Measurements from ENCODE around the gene PRKG1.
A peak's percentile ranks its signal among the peaks of the same experiment; 100 is the strongest.
"Not testable (repeated sequence)": the region's sequence is repeated elsewhere in the genome, so short reads cannot be mapped to it uniquely, and the experiment has no call there.

The PRKG1 gene

GRCh38 chr10:51377932-51378599 lies 303.8 kb downstream of the PRKG1 start:
- DNase-seq (ENCODE audit: low spot score), result no peak

GRCh38 chr10:51382181-51382580 lies 307.9 kb downstream of the PRKG1 start:
- DNase-seq (ENCODE audit: low spot score), result no peak

- DNase-seq (ENCODE audit: low spot score), result no peak
Observed at GRCh38 chr10:51384971-51385370, 310.7 kb downstream of the PRKG1 start.

GRCh38 chr10:51386248-51386885 lies 312.1 kb downstream of the PRKG1 start:
- no peak for DNase-seq (ENCODE audit: low spot score)

- no peak for DNase-seq (ENCODE audit: low spot score)
Observed at GRCh38 chr10:51389415-51390321, 315.4 kb downstream of the PRKG1 start.

- not testable (repeated sequence) for DNase-seq (ENCODE audit: low spot score)
Observed at GRCh38 chr10:51393006-51393405, 318.7 kb downstream of the PRKG1 start.

- DNase-seq (ENCODE audit: low spot score), result no peak
Observed at GRCh38 chr10:51394039-51394438, 319.8 kb downstream of the PRKG1 start.

- DNase-seq (ENCODE audit: low spot score), result no peak
Observed at GRCh38 chr10:51397244-51397643, 323.0 kb downstream of the PRKG1 start.

GRCh38 chr10:51397695-51398094 lies 323.4 kb downstream of the PRKG1 start:
- peak; percentile 37 for DNase-seq (ENCODE audit: low spot score)

- no peak for DNase-seq (ENCODE audit: low spot score)
Observed at GRCh38 chr10:51399840-51400239, 325.6 kb downstream of the PRKG1 start.

- no peak for DNase-seq (ENCODE audit: low spot score)
Observed at GRCh38 chr10:51400392-51401096, 326.3 kb downstream of the PRKG1 start.

GRCh38 chr10:51403521-51403920 lies 329.2 kb downstream of the PRKG1 start:
- no peak for DNase-seq (ENCODE audit: low spot score)

GRCh38 chr10:51405580-51406351 lies 331.5 kb downstream of the PRKG1 start:
- no peak for DNase-seq (ENCODE audit: low spot score)

GRCh38 chr10:51406581-51406980 lies 332.3 kb downstream of the PRKG1 start:
- DNase-seq (ENCODE audit: low spot score), result no peak

GRCh38 chr10:51416494-51416893 lies 342.2 kb downstream of the PRKG1 start:
- DNase-seq (ENCODE audit: low spot score), result no peak

GRCh38 chr10:51419196-51420093 lies 345.2 kb downstream of the PRKG1 start:
- DNase-seq (ENCODE audit: low spot score), result no peak

GRCh38 chr10:51421853-51422252 lies 347.6 kb downstream of the PRKG1 start:
- no peak for DNase-seq (ENCODE audit: low spot score)

- DNase-seq (ENCODE audit: low spot score), result peak; percentile 49
Observed at GRCh38 chr10:51422311-51423120, 348.2 kb downstream of the PRKG1 start.

GRCh38 chr10:51423121-51423452 lies 348.8 kb downstream of the PRKG1 start:
- DNase-seq (ENCODE audit: low spot score), result no peak

- no peak for DNase-seq (ENCODE audit: low spot score)
Observed at GRCh38 chr10:51425431-51425830, 351.1 kb downstream of the PRKG1 start.
